Measurements from ENCODE around the gene ATP2A1.
A peak's percentile ranks its signal among the peaks of the same experiment; 100 is the strongest.

The ATP2A1 gene

DNA sequence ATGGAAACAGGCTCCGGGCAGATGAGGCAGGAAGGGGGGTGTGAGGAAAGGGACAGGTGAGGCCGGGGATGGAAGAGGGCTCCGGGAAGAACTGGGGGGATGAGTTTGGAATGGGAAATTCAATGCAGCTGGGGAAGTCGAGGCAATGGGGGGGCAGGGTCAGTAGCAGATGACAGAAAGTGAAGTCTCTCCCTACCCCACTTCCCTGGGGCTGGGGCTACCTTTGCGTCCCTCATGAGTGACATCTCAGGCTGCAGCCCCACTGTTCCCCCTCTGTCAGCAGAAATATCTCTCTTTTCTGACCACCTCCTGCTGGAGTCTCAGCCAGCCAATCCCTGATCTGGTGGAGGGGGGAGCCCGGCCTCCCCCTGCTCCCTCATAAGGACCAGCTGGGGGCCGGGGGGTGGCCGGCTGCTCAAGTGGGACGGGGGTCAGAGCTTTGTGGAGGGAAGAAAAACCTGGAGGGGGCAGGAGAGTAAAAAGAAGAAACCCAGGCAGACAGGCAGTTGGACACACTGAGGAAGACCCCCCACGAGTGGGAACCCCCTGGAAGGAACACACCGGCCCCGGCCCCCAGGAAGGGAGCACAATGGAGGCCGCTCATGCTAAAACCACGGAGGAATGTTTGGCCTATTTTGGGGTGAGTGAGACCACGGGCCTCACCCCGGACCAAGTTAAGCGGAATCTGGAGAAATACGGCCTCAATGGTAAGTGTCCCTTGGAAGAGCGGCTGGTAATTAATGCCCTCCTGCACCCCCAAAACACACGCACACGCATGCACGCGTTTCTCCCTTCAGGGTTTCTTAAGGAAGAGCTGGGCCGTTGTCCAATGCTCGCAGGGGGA, at the start of gene ATP2A1:
Gene ATP2A1 (plus strand): TSS at position 406 of the 844 bp plus-strand sequence. CDS start 184 bp downstream, at position 590.
- no peak for DNase-seq

DNA sequence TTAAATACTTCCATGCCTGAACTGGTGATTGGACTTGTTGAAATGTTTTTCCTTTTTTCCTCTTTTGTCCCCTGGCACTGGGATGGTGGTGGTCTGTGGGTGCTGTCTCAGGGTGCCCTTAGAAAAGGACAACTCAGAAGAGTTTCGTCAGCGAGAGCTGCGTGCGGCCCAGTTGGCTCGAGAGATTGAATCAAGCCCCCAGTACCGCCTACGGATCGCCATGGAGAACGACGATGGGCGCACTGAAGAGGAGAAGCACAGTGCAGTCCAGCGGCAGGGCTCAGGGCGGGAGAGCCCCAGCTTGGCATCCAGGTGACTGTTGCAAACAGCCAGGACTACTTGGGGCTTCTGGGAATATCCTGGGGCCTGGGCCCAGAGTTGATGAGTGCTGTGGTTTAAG, 48.5 kb upstream of the ATP2A1 start:
- no peak for DNase-seq

- no peak for DNase-seq
These were observed 47.8 kb upstream of the ATP2A1 start for GRCh38 chr16:28830531-28830930.

GRCh38 chr16:28834349-28834748, 43.9 kb upstream of the ATP2A1 start:
- no peak for DNase-seq

GRCh38 chr16:28834873-28835863, 43.1 kb upstream of the ATP2A1 start:
- no peak for DNase-seq

DNA sequence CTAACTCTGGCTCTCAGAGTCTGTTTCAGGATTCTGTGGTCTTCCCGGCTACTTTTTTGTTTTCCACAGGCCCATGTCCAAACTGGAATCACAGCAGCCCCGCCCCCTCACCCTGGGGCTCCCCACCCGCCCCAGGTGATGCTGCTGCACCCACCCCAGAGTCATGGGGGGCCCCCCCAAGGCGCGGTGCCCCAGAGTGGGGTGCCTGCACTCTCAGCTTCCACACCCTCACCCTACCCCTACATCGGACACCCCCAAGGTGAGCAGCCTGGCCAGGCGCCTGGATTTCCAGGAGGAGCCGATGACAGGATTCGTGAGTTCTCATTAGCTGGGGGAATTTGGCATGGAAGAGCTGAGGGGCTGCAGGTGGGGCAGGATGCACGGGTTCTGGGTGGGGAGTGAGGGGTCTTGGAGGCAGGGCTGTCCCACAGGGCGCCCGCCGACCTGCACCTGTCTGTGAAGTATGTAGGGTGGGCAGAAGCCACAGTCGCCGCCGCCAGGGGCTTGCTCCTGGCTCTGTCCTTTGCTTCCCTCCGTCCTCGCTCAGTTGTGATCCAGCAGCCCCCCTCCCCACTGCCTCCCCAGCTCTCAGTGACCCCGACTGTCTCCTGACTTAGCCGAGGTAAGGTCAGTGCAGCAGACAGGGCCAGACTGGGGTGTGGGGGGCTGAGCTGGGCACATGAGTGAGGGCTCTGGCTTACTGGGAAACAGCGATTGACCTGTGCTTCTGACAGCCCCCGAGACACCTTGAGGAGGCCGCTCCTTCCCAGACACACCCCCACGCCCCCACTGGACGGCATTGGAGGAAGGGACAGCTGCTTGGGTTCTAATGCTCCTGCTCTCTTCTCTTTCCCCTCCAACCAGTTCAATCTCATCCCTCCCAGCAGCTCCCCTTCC, 42.2 kb upstream of the ATP2A1 start:
- DNase-seq: no peak

DNA sequence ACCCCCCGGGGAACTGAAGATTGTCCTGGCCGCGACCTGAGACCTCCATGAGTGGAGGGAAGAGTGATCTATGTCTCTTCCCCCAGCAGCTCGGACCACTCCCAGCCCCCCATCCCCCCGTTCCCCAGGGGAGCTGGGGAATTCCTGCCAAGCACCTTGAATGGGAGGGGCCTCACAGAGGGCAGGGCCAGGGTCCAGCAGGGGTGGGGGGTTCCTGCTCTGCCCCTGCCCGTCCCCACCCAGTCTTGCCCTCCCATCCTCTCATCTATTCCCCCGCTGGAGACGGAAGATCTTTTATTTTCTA, 41.6 kb upstream of the ATP2A1 start:
- no peak for DNase-seq

DNA sequence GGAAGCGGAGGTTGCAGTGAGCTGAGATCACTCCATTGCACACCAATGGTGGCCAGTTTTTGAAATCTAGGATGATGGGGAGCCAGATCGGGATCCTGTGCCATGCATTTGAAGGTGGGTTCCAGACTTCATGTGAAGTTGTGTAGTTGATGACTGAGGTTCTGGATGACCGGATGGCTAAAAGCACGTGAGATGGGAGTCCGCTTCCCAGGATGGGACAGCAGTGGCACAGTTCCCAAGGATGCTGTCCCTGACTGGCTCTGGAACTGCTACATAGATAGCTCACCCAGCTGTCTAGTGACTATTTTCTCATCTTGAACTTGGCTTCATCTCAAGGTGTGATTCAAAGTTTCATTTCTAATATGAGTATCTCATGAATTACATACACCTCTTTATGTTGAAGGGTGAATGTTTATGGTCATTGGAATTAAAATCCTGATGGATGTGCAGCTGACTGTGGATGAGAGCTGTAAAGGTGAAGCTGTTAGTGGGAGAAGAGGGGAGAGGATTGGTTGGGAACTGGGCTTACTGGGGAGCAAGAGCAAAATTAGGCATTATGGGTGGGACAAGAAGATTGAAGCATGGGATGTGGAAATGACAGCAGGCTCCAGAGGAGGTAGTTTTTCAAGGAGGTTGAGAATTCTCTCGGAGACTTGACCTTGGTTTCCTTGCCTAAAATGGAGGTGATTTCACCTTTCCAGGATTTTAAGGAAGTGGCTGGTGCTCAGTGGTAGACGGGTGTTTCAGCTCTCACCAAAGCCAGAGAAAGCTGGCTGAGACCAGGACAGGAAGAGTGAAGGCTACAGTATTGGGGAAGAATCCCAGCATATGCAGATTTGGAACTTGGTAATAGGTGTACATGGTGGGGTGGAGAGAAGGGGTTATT, 40.4 kb upstream of the ATP2A1 start:
- no peak for DNase-seq

DNA sequence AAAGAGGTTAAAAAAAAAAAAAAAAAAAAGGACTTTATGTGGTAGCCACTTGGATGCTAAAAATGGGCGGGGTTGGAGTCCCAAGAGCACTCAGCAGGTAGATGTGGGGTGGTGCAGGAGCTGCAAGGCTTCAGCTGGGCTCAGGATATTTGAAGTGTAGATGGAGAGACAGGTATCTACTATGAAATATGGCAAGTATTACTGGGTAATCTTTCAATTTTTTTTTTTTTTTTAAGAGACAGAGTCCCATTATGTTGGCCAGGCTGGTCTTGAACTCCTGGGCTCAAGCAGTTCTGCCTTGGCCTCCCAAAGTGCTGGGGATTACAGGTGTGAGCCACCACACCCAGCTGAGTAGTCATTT, 39.8 kb upstream of the ATP2A1 start:
- DNase-seq: no peak

- DNase-seq: no peak
These were observed 39.2 kb upstream of the ATP2A1 start for GRCh38 chr16:28839004-28839639.

DNA sequence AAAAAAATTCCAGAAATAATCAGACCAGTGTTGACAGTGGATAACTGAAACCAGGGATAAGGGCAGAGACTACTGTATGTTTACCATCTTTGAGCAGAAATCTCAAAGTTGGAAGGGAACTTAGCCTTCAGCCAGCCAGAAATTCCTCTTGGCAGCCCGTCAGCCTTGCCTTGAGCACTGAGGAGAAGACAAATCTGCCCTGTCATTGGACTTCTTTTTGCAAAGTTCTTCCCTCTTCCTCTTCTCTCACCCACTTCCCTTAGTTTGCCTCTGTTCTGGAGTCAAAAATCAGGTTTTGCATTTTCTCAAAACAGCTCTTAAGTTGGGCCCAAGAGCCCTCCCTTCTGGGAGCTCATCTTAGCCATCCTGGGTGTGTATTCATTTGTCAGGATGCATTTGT, 38.4 kb upstream of the ATP2A1 start:
- DNase-seq: no peak

- DNase-seq: no peak
These were observed 35.6 kb upstream of the ATP2A1 start for GRCh38 chr16:28842696-28843095.

- no peak for DNase-seq
These were observed 34.5 kb upstream of the ATP2A1 start for GRCh38 chr16:28843766-28844165.

DNA sequence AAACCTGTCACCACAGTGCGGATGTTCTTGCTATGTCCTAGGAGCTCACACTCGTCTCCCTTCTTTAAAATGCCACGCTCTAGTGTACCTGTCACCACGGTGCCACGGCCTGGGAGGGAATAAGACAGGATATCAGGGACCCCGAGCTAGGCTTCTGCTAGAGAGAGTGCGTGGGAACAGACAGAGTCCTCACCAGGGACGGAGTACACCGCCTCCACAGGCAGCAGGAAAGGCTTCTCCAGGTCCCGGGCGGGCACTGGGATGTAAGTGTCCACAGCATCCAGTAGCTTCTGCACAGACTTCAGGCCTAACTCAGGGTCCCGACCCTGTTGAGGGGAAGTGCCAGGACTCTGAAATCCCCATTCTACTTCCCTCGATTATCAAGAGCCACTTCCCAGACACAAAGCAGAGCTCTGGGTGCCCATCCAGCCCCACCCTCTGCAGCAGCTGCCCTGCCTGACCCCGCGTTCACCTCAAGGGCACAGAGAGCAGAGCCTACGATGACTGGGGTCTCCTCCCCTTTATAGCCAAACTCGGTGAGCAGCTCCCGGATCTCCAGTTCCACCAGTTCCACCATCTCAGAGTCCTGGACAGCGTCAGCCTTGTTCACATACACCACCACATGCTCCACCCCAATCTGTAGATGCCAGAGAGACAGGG, 33.9 kb upstream of the ATP2A1 start:
- DNase-seq: no peak

- no peak for DNase-seq
These were observed 33.0 kb upstream of the ATP2A1 start for GRCh38 chr16:28845293-28845692.

- DNase-seq: no peak
These were observed 32.6 kb upstream of the ATP2A1 start for GRCh38 chr16:28845761-28846079.

GRCh38 chr16:28846080-28846932, 32.0 kb upstream of the ATP2A1 start, which contains the start of gene TUFM:
TUFM (minus strand) TSS chr16:28846348; CDS start chr16:28846269, 79 bp downstream.
- DNase-seq: peak; percentile 99

DNA sequence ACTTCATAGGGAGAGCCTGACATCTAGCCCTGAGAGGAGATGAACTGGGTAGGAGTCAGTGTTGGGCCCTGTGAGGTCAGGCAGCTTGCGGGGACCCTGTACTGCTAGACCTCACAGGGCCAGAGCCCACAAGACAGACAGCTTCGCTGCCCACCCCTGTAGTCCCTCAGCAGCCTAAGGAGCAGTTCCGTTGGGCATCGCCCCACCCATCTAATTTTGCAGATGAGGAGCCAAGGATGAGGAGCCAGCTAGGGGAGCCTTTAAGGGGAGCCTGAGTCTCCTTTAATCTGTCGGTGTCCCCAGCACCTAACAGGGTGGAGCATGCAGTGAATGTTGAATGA, 31.4 kb upstream of the ATP2A1 start:
- DNase-seq: no peak

DNA sequence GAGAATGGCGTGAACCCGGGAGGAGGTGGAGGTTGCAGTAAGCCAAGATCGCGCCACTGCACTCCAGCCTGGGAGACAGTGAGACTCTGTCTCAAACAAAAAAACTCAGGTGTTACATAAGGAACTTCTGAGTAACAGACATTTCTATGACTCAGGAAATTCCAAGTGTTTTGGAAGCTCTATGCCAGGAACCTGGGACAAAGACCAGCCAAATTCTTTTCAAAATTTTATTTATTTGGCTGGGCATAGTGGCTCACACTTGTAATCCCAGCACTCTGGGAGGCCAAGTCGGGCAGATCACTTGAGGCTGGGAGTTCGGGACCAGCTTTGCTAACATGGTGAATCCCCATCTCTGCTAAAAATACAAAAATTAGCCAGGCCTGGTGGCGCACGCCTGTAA, 19.9 kb upstream of the ATP2A1 start:
- DNase-seq: no peak

- DNase-seq: no peak
These were observed 19.0 kb upstream of the ATP2A1 start for GRCh38 chr16:28859326-28859725.
